Measurements from ENCODE around the gene SUSD4. TPM values are rescaled to one million over a fixed set of nuclear protein-coding genes. Genes with fewer than 3 reads are reported as not detected.

SUSD4 gene
- total and polyA plus RNA-seq, 9 of the 15 experiments (the other 6 are each of a cell fraction or from before 2014, with no cell fraction given), result 0.06 to 1.7 (median 0.09) TPM; not detected in 4

- TF ChIP-seq GTF2B (IDR thresholded peaks at IDR 0.05; ENCODE audit: extremely low read depth, insufficient read length) (no peak), ZNF217 (CRISPR knock-in tag; IDR thresholded peaks at IDR 0.05) (no peak), ID3 (CRISPR knock-in tag; IDR thresholded peaks at IDR 0.05) (no peak), ID3 (tag; IDR thresholded peaks at IDR 0.05) (no peak), PML (IDR thresholded peaks at IDR 0.05; ENCODE audit: low read length) (no peak), MAFG (tag; conservative IDR thresholded peaks at IDR 0.05) (no peak), ZNF76 (CRISPR knock-in tag; IDR thresholded peaks at IDR 0.05; ENCODE audit: borderline replicate concordance) (no peak), NCOA6 (IDR thresholded peaks at IDR 0.05) (no peak), ERF (CRISPR knock-in tag; IDR thresholded peaks at IDR 0.05) (no peak)
Measured at GRCh38 chr1:223216531-223217205, 147.3 kb downstream of the SUSD4 start (continued).

GRCh38 chr1:223216074-223216473, 147.9 kb downstream of the SUSD4 start:
- intact Hi-C loops (cut with micrococcal nuclease) (no loop called here), in situ Hi-C loops (cut with MboI) (no loop called here)
- no peaks in the 10 kb centered on the region for H3K36me3 ChIP-seq (ENCODE audit: control insufficient read depth, insufficient read depth, low read length)
- no peaks in the 10 kb centered on the region for H3K79me2 ChIP-seq (ENCODE audit: control insufficient read depth, insufficient read depth, low read length)
- H3K9me3 ChIP-seq (replicated peaks; ENCODE audit: control insufficient read depth, insufficient read depth, low read depth, low read length), result no peaks in the 10 kb centered on the region
- H3K27ac ChIP-seq (ENCODE audit: extremely low read depth, low read depth, low read length), result no peak overlapping the region
- no peak overlapping the region for H3K4me3 ChIP-seq
- no peaks in the 10 kb centered on the region for H4K20me1 ChIP-seq (replicated peaks; ENCODE audit: control insufficient read depth, insufficient read depth, low read length)
- H3K4me1 ChIP-seq (replicated peaks in 1 of 2; ENCODE audit: control insufficient read depth in 2 of 2, insufficient read depth in 2 of 2, low read length in 2 of 2), result peaks cover 0 to 4% of the 10 kb centered on the region in 2 experiments; a peak in 2 of 5 replicates
- ChIA-PET POLR2A (no interaction called here), CTCF (ENCODE audit: low intra/inter-chr PET ratio) (no interaction called here)
- BruUV-seq (replicated peaks), result no TSS peak
- FAIRE-seq (no peak), ATAC-seq (no peak), DNase-seq (ENCODE audit: extremely low read depth in 1 of 4, low spot score in 3 of 4) (no peak)
- H2AFZ ChIP-seq (ENCODE audit: low read depth, low read length), result no peak overlapping the region
- 29% methylated on average over 5 of the region's 6 CpGs for WGBS (ENCODE audit: insufficient coverage, low coverage, missing lambda C conversion rate)
- no peak overlapping the region for H3K4me2 ChIP-seq (ENCODE audit: insufficient read depth, low read length)
- H3K9ac ChIP-seq (ENCODE audit: insufficient read depth in 1 of 2, low read depth in 2 of 2, low read length in 2 of 2), result no peak overlapping the region
- H3K27me3 ChIP-seq (ENCODE audit: control insufficient read depth in 2 of 2, insufficient read depth in 2 of 2, low read length in 2 of 2), result no peaks in the 10 kb centered on the region; a peak in 1 of 5 replicates
- no peaks in the 10 kb centered on the region for H3K9me1 ChIP-seq (ENCODE audit: control insufficient read depth, insufficient read depth, low read length)
- TF ChIP-seq ZNF609 (CRISPR knock-in tag; IDR thresholded peaks at IDR 0.05; ENCODE audit: borderline replicate concordance), result no peak
- TF ChIP-seq SMC3 (conservative IDR thresholded peaks at IDR 0.05; ENCODE audit: insufficient read depth, low read depth, low read length), result no peak
- no peak for TF ChIP-seq NR2F6 (CRISPR knock-in tag; IDR thresholded peaks at IDR 0.05)

All from K562 (cell line).